Endothelial cell of umbilical vein (primary cell): ENCODE data around the gene PCBP4. TPM values are rescaled to one million over a fixed set of nuclear protein-coding genes. Genes with fewer than 3 reads are reported as not detected.

Experiments
- BruUV-seq: library from RNA; stranded (reverse); fragments of 400-500 nt; replicated peaks from 2 replicates; lab custom pipeline; 2021; lab: Mats Ljungman, UMichigan
- CTCF ChIA-PET: fragments of 300-600, 350-600 bp; sonication (Branson Sonifier 250); formaldehyde crosslinking; loops from one replicate; lab custom pipeline; 2021; ENCODE audit warnings: antibody characterized with exemption, inconsistent platforms; lab: Charles Lee
- POLR2A ChIA-PET: fragments of 300-600, 350-600 bp; sonication (Branson Sonifier 250); formaldehyde crosslinking; loops from one replicate; lab custom pipeline; 2021; ENCODE audit warnings: antibody characterized with exemption, inconsistent platforms; lab: Charles Lee
- DNase-seq: peaks from one replicate; pipeline ENCODE4 v3.0.0-alpha.2; 2011; ENCODE audit warnings: low read depth, low spot score
- FAIRE-seq: peaks from 2 replicates; lab custom pipeline; 2011; peaks lifted over from hg19 to GRCh38; lab: Jason Lieb, UNC
- H2AFZ ChIP-seq: 2 replicates; pipeline ENCODE4 v1.6.0; 2012; ENCODE audit warnings: low read depth, low read length, control low read depth, inconsistent platforms
- H3K27ac ChIP-seq: 2 replicates; pipeline ENCODE4 v1.5.1; 2011; ENCODE audit warnings: low read depth, mild to moderate bottlenecking, control low read depth, low read length, moderate library complexity; ENCODE audit not compliant: insufficient read depth
- H3K27me3 ChIP-seq, 2 experiments: 2 replicates each; pipeline versions ENCODE4 v1.6.0 to v1.6.1; 2011; ENCODE audit warnings: low read length in 2 of 2, mixed read lengths in 1 of 2; ENCODE audit not compliant: control insufficient read depth in 2 of 2, insufficient read depth in 2 of 2
- H3K36me3 ChIP-seq, 2 experiments: 2 replicates in 1 of 2; 3 replicates in 1 of 2; pipeline ENCODE4 v1.5.1; 2011; ENCODE audit warnings: low read length in 2 of 2, mild to moderate bottlenecking in 1 of 2, moderate library complexity in 1 of 2; ENCODE audit not compliant: control insufficient read depth in 2 of 2, insufficient read depth in 2 of 2; ENCODE audit errors: extremely low read depth in 1 of 2
- H3K4me1 ChIP-seq: 3 replicates; pipeline ENCODE4 v1.5.1; 2011; ENCODE audit warnings: mild to moderate bottlenecking, low read length; ENCODE audit not compliant: control insufficient read depth, insufficient read depth; ENCODE audit errors: extremely low read depth
- H3K4me2 ChIP-seq: 2 replicates; pipeline ENCODE4 v1.6.1; 2011; ENCODE audit warnings: low read length, control low read depth, mixed read lengths; ENCODE audit not compliant: insufficient read depth
- H3K4me3 ChIP-seq, 3 experiments: fragments of 200-600 bp in 1 of 3; sonication (generic), shearing (Covaris generic) in 1 of 3; replicated peaks in 1 of 3; 2 replicates each; pipeline ENCODE4 v1.5.1; 2011 to 2016; ENCODE audit warnings: control low read depth in 3 of 3, low read length in 3 of 3, mild to moderate bottlenecking in 2 of 3, inconsistent platforms in 1 of 3, low read depth in 1 of 3, moderate library complexity in 1 of 3; ENCODE audit not compliant: insufficient read depth in 1 of 3
- H3K79me2 ChIP-seq: 2 replicates; pipeline ENCODE4 v1.6.0; 2012; ENCODE audit warnings: low read length, inconsistent platforms; ENCODE audit not compliant: control insufficient read depth, insufficient read depth
- H3K9ac ChIP-seq: replicated peaks from 2 replicates; pipeline ENCODE3; 2011; ENCODE audit warnings: low read length, control low read depth; ENCODE audit not compliant: insufficient read depth; ENCODE audit errors: extremely low read depth
- H3K9me1 ChIP-seq: replicated peaks from 3 replicates; pipeline ENCODE4 v1.6.0; 2011; ENCODE audit warnings: mild to moderate bottlenecking, low read length; ENCODE audit not compliant: control insufficient read depth, insufficient read depth; ENCODE audit errors: extremely low read depth
- H3K9me3 ChIP-seq: replicated peaks from 2 replicates; pipeline ENCODE4 v1.5.1; 2012; ENCODE audit warnings: low read length, inconsistent platforms; ENCODE audit not compliant: control insufficient read depth, insufficient read depth
- H4K20me1 ChIP-seq: replicated peaks from 2 replicates; pipeline ENCODE3; 2011; ENCODE audit warnings: mild to moderate bottlenecking, low read length; ENCODE audit not compliant: control insufficient read depth, insufficient read depth; ENCODE audit errors: extremely low read depth
- EZH2 ChIP-seq: IDR thresholded peaks from 2 replicates; pipeline ENCODE4 v1.6.1; 2012; ENCODE audit warnings: borderline replicate concordance, low read depth, mild to moderate bottlenecking, moderate library complexity, low read length, inconsistent platforms; ENCODE audit not compliant: severe bottlenecking
- FOS ChIP-seq: IDR thresholded peaks from 2 replicates; pipeline ENCODE4 v1.6.1; 2011; ENCODE audit warnings: mild to moderate bottlenecking, low read length, moderate library complexity, borderline replicate concordance; ENCODE audit not compliant: insufficient read depth
- GATA2 ChIP-seq: IDR thresholded peaks from 2 replicates; pipeline ENCODE4 v1.7.0; 2011; ENCODE audit warnings: low read depth, mild to moderate bottlenecking, moderate library complexity, mixed read lengths, low read length; ENCODE audit not compliant: insufficient read length, insufficient read depth
- JUN ChIP-seq: IDR thresholded peaks from 2 replicates; pipeline ENCODE4 v1.6.1; 2011; ENCODE audit warnings: borderline replicate concordance, low read depth; ENCODE audit not compliant: insufficient read length, insufficient read depth
- MYC ChIP-seq: IDR thresholded peaks from one replicate; pipeline ENCODE4 v1.6.1; 2011; ENCODE audit warnings: mild to moderate bottlenecking, low read depth, low read length
- POLR2A ChIP-seq: IDR thresholded peaks from 2 replicates; pipeline ENCODE4 v1.6.1; 2012; ENCODE audit warnings: low read depth, mild to moderate bottlenecking, control low read depth, low read length
- POLR2AphosphoS5 ChIP-seq: IDR thresholded peaks from 2 replicates; pipeline ENCODE4 v1.6.1; 2012; ENCODE audit warnings: low read depth, mild to moderate bottlenecking, control low read depth, low read length, moderate library complexity; ENCODE audit not compliant: insufficient read depth
- dilution Hi-C: fragments of 300-500 bp; cut with MboI; formaldehyde crosslinking; loops from one replicate; pipeline ENCODE4 v1.15.0; 2019; ENCODE audit warnings: low sequenced_read_pairs; ENCODE audit not compliant: extremely low pct_ligation_motif_present
- intact Hi-C: fragments of 100-400 bp; cut with micrococcal nuclease; formaldehyde crosslinking; loops from one replicate; pipeline ENCODE4 v1.10.0; 2022
- polyA plus RNA-seq, 4 experiments: library from polyadenylated mRNA; depleted of rRNA in 3 of 4; stranded (reverse) in 3 of 4; unstranded in 1 of 4; fragments of >200 nt; gene quantifications; 2 replicates each; pipeline versions ENCODE4 v1.2.1 to v1.2.3, GENCODE V29; 2011 to 2012; ENCODE audit warnings: missing spikeins in 1 of 4
- total RNA-seq: library from RNA; stranded (reverse); gene quantifications from 2 replicates; pipeline ENCODE4 v1.2.3, GENCODE V29; 2021
- TF ChIP-seq, protein P1 (sequence below), 2 donors: IDR thresholded peaks; 1 replicate in 1 of 2; 2 replicates in 1 of 2; pipeline ENCODE4 v1.5.1; 2011; ENCODE audit warnings: low read length in 2 of 2, mild to moderate bottlenecking in 2 of 2, moderate library complexity in 2 of 2, control low read depth in 1 of 2, inconsistent platforms in 1 of 2, low read depth in 1 of 2; ENCODE audit not compliant: insufficient read depth in 1 of 2; ENCODE audit errors: extremely low read depth in 1 of 2
- TF ChIP-seq, protein P2 (sequence below): IDR thresholded peaks from 2 replicates; pipeline ENCODE4 v1.6.1; 2011; ENCODE audit not compliant: insufficient read depth, insufficient read length

PCBP4 gene
- total and polyA plus RNA-seq, 2 donors (not counting 3 experiments of a cell fraction or from before 2014, with no cell fraction given) = 46.5 to 63.1 TPM

DNA sequence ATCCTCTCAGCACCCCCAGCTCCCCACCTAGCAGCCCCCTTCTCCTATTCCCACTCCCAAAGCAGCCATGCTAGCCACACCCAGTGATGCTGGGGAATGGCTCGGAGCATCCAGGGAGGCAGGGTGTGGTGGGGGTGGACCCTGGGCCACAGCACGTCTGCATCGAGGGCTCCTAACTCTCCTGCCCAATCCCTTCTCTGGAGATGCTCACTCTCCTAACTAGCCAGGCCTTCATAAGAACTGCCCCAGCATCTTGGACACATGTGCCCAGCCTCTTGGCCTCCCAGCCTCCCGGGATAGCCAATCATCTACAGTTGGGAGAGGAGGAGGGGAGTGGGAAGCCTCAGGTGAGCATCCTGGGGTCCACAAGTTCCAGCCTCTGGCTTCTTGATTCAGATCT lies 2.7 kb downstream of the PCBP4 start:
- Histone ChIP-seq H3K9me3 (no peaks in the 10 kb centered on the region), H3K9me1 (no peaks in the 10 kb centered on the region), H3K79me2 (no peaks in the 10 kb centered on the region), H3K4me3 (no peak overlapping the region), H3K4me2 (no peak overlapping the region), H3K4me1 (peaks cover 4% of the 10 kb centered on the region), H3K36me3 (no peaks in the 10 kb centered on the region), H3K27ac (no peak overlapping the region), H3K9ac (no peak overlapping the region), H2AFZ (no peak overlapping the region), H3K27me3 (no peaks in the 10 kb centered on the region), H4K20me1 (no peaks in the 10 kb centered on the region)
- dilution Hi-C loops (no loop called here), intact Hi-C loops (no loop called here)
- BruUV-seq = no TSS peak
- FAIRE-seq (no peak), DNase-seq (no peak)
- ChIA-PET POLR2A (no interaction called here), CTCF (interaction anchor here (0.7 to 4.1 kb wide), 3 partner anchors 9 to 18 kb away, joined by 3 to 20 read pairs (median 3); partner anchors contain the start of genes ABHD14A and ABHD14B)
- TF ChIP-seq POLR2A (no peak), JUN (no peak)

DNA sequence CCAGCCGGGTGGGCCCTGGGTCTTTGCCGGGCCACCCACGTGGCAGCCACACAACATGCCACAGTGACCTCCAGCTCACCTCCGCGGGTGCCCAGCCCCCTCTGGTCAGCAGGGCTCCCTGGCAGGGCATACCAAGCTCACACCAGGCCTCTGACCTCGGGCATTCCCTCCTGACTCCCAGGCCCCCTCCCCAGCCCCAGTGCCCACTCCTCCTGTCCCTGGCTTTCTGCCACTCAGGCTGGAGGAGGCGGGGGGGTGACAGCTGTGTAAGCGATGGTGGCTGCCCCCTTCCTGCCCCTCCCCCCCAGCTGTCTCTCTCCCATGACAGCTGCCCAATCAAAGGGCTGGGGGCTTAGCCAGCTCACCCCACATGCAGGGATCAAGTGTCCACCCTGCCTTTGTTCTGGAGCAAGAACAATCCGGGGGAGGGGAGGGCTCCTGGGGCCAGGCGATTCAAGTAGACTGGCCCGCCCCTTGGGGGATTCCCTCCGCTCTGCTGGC lies 3.3 kb downstream of the PCBP4 start:
- intact Hi-C loops (no loop called here), dilution Hi-C loops (no loop called here)
- ChIA-PET CTCF (interaction anchor here (0.7 to 4.1 kb wide), 3 partner anchors 9 to 18 kb away, joined by 3 to 20 read pairs (median 3); partner anchors contain the start of genes ABHD14A and ABHD14B), POLR2A (no interaction called here)
- Histone ChIP-seq H3K9me3 (no peaks in the 10 kb centered on the region), H3K9me1 (no peaks in the 10 kb centered on the region), H3K79me2 (no peaks in the 10 kb centered on the region), H3K4me1 (peaks cover 4% of the 10 kb centered on the region), H3K4me3 (no peak overlapping the region), H3K4me2 (no peak overlapping the region), H4K20me1 (no peaks in the 10 kb centered on the region), H3K36me3 (peaks cover 0 to 2% of the 10 kb centered on the region in 2 experiments), H3K9ac (no peak overlapping the region), H2AFZ (no peak overlapping the region), H3K27me3 (no peaks in the 10 kb centered on the region), H3K27ac (no peak overlapping the region)
- DNase-seq = no peak
- no peak for FAIRE-seq
- TF ChIP-seq JUN = no peak
- TF ChIP-seq, protein P1, sequence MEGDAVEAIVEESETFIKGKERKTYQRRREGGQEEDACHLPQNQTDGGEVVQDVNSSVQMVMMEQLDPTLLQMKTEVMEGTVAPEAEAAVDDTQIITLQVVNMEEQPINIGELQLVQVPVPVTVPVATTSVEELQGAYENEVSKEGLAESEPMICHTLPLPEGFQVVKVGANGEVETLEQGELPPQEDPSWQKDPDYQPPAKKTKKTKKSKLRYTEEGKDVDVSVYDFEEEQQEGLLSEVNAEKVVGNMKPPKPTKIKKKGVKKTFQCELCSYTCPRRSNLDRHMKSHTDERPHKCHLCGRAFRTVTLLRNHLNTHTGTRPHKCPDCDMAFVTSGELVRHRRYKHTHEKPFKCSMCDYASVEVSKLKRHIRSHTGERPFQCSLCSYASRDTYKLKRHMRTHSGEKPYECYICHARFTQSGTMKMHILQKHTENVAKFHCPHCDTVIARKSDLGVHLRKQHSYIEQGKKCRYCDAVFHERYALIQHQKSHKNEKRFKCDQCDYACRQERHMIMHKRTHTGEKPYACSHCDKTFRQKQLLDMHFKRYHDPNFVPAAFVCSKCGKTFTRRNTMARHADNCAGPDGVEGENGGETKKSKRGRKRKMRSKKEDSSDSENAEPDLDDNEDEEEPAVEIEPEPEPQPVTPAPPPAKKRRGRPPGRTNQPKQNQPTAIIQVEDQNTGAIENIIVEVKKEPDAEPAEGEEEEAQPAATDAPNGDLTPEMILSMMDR (IDR thresholded peaks at IDR 0.05; ENCODE audit: extremely low read depth in 1 of 2, insufficient read depth in 1 of 2, low read depth in 1 of 2, low read length in 2 of 2) = no peak
- no peak for TF ChIP-seq MYC
- TF ChIP-seq GATA2 = no peak
- TF ChIP-seq, protein P2, sequence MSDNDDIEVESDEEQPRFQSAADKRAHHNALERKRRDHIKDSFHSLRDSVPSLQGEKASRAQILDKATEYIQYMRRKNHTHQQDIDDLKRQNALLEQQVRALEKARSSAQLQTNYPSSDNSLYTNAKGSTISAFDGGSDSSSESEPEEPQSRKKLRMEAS = no peak
- no peak for TF ChIP-seq FOS
- no peak for TF ChIP-seq POLR2AphosphoS5
- no peak for TF ChIP-seq POLR2A
- TF ChIP-seq EZH2 = no peak
- no TSS peak for BruUV-seq
